Left ventricle myocardium inferior (tissue), 1 donor: ENCODE results near the gene ADAT2. TPM values are rescaled to one million over a fixed set of nuclear protein-coding genes. Genes with fewer than 3 reads are reported as not detected.
"Not testable (repeated sequence)": the region's sequence is repeated elsewhere in the genome, so short reads cannot be mapped to it uniquely, and the experiment has no call there.

ENCODE experiments used
- DNase-seq: peaks from one replicate; pipeline ENCODE4 v3.0.0-alpha.2; 2020
- H3K27ac ChIP-seq: fragments of 200-600 bp; replicated peaks from 2 replicates; pipeline ENCODE4 v1.8.0; 2021
- H3K27me3 ChIP-seq: fragments of 200-600 bp; 2 replicates; pipeline ENCODE4 v1.8.0; 2021; ENCODE audit warnings: low read depth
- H3K36me3 ChIP-seq: fragments of 200-600 bp; 2 replicates; pipeline ENCODE4 v1.8.0; 2021
- H3K4me1 ChIP-seq: fragments of 200-600 bp; 2 replicates; pipeline ENCODE4 v1.8.0; 2021
- H3K4me3 ChIP-seq: fragments of 200-600 bp; 2 replicates; pipeline ENCODE4 v1.8.0; 2021; ENCODE audit warnings: mild to moderate bottlenecking, moderate library complexity
- H3K9me3 ChIP-seq: fragments of 200-600 bp; replicated peaks from 2 replicates; pipeline ENCODE4 v1.8.0; 2021
- CTCF ChIP-seq: fragments of 200-600 bp; IDR thresholded peaks from 2 replicates; pipeline ENCODE4 v1.8.0; 2021; ENCODE audit warnings: antibody characterized with exemption, mild to moderate bottlenecking, borderline replicate concordance
- intact Hi-C: fragments of 100-400 bp; cut with micrococcal nuclease; formaldehyde crosslinking; loops from one replicate; pipeline ENCODE4 v1.11.0; 2022
- total RNA-seq: library from RNA; stranded (reverse); fragmentation: NEBNext Ultra II Directional; extraction: Animal tissue kit (Norgen Biotek cat#: 25700); gene quantifications from one replicate; pipeline ENCODE4 v1.2.1, GENCODE V29; 2021
- donor health status: DM: no; HTN: yes; CAD: no; lungs with severe emphysema.

Gene ADAT2
- total RNA-seq, 1 donor from 2014 or later, result 1.5 TPM

GRCh38 chr6:143449082-143449713, 1.3 kb downstream of the ADAT2 start:
- no peak for DNase-seq
- no peak for TF ChIP-seq CTCF
- Histone ChIP-seq H3K9me3 (no peaks in the 10 kb centered on the region), H3K4me1 (peaks cover 31% of the 10 kb centered on the region), H3K27me3 (no peaks in the 10 kb centered on the region), H3K27ac (no peak overlapping the region), H3K36me3 (no peaks in the 10 kb centered on the region), H3K4me3 (peak overlapping the region; percentile 78)
- intact Hi-C loops, result no loop called here

- H3K27ac ChIP-seq, H3K36me3 ChIP-seq, H3K4me3 ChIP-seq, H3K27me3 ChIP-seq, DNase-seq, intact Hi-C loops, H3K9me3 ChIP-seq: not testable (repeated sequence)
- H3K4me1 ChIP-seq, result peaks cover 31% of the 10 kb centered on the region
Observed at GRCh38 chr6:143447865-143448264, 2.6 kb downstream of the ADAT2 start.

DNA sequence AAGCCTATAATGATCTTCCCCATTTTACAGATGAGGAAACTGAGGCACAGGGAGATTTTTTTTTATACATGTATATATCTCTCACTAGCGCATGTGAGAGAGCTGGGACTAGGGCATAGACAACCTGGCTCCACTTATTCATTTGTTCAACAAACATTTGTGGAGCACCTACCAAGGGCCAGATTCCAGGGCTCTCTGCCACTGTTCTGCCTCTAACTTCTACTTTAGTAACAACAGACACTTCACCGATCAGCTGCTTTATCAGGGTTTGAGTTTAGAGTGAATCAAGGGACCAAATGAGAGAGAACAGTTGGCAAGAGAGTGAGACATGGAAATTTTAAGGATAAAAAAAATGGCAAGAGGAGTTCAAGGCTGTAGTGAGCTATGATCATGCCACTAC, 7.4 kb downstream of the ADAT2 start:
- H3K4me3 ChIP-seq, result no peak overlapping the region
- H3K27me3 ChIP-seq, result no peaks in the 10 kb centered on the region
- TF ChIP-seq CTCF, result no peak
- no peak for DNase-seq
- intact Hi-C loops, result no loop called here
- no peak overlapping the region for H3K27ac ChIP-seq
- peaks cover 15% of the 10 kb centered on the region for H3K36me3 ChIP-seq
- no peaks in the 10 kb centered on the region for H3K4me1 ChIP-seq
- peaks cover 6% of the 10 kb centered on the region for H3K9me3 ChIP-seq

GRCh38 chr6:143441680-143442545, 8.6 kb downstream of the ADAT2 start:
- no peaks in the 10 kb centered on the region for H3K27me3 ChIP-seq
- no peak for DNase-seq
- no peak overlapping the region for H3K4me3 ChIP-seq
- H3K4me1 ChIP-seq, result no peaks in the 10 kb centered on the region
- intact Hi-C loops, result no loop called here
- peaks cover 6% of the 10 kb centered on the region for H3K9me3 ChIP-seq
- H3K36me3 ChIP-seq, result peaks cover 15% of the 10 kb centered on the region
- no peak for TF ChIP-seq CTCF
- no peak overlapping the region for H3K27ac ChIP-seq

DNA sequence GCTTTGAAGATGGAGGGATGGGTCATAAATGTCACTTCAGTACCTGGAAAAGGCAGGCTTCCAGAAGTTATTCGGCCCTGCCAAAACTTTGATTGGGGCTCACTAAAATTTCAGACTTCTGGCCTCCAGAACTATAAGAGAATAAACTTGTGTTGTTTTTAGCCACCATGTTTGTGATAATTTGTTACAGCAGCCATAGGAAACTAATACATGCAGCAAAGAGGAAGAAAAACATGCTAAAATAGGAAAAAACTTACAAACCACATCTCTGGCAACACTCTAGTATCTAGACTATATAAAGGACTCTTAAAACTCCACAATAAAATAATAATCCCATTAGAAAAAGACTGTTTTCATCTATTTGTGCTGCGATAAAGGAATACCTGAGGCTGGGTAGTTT, 9.5 kb downstream of the ADAT2 start:
- no peak for TF ChIP-seq CTCF
- H3K27ac ChIP-seq, result no peak overlapping the region

DNA sequence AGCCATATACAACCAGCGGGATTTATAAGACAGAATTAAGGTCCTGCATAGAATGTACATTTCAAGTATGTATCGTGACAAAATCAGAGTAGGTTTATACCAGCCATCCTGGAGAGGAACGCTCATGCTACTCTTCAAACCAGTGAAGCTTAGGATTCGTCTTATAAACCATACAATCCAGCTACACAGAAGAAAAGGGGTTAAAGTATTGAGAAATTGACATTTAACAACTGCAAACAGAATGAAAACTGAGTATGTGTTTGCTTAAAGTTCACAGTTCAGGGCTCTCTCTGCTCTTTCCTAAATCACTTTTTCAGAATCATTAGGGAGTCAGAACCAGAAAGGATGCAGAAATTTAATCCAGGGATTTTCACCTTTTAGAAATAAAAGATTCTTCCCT, 17.9 kb downstream of the ADAT2 start:
- no peak for TF ChIP-seq CTCF
- H3K36me3 ChIP-seq, result no peaks in the 10 kb centered on the region
- intact Hi-C loops, result no loop called here

More for the DNA sequence above, 9.5 kb downstream of the ADAT2 start:
- no peak for DNase-seq
- Histone ChIP-seq H3K9me3 (peaks cover 6% of the 10 kb centered on the region), H3K27me3 (no peaks in the 10 kb centered on the region), H3K36me3 (peaks cover 15% of the 10 kb centered on the region), H3K4me3 (no peak overlapping the region), H3K4me1 (no peaks in the 10 kb centered on the region)
- intact Hi-C loops, result no loop called here

More for the DNA sequence above, 17.9 kb downstream of the ADAT2 start:
- Histone ChIP-seq H3K27me3 (no peaks in the 10 kb centered on the region), H3K4me1 (no peaks in the 10 kb centered on the region), H3K9me3 (no peaks in the 10 kb centered on the region), H3K27ac (no peak overlapping the region), H3K4me3 (no peak overlapping the region)
- DNase-seq, result no peak
